ENCODE measurements around the gene SNAP25.

The SNAP25 gene

GRCh38 chr20:10332656-10333415 lies 114.2 kb downstream of the SNAP25 start:
- no peaks in the 10 kb centered on the region for H3K36me3 ChIP-seq (ENCODE audit: control insufficient read depth, insufficient read depth, low read length)
- H3K27ac ChIP-seq, result peak overlapping the region; percentile 33
- peak overlapping the region; percentile 52 for H2AFZ ChIP-seq
- H3K9me3 ChIP-seq (ENCODE audit: control insufficient read depth, low read length), result no peaks in the 10 kb centered on the region
- H3K79me2 ChIP-seq, result no peaks in the 10 kb centered on the region
- no peaks in the 10 kb centered on the region for H3K27me3 ChIP-seq (ENCODE audit: control insufficient read depth, insufficient read depth, low read length)
- TF ChIP-seq CTCF (IDR thresholded peaks at IDR 0.05), result no peak
- no peak overlapping the region for H3K4me3 ChIP-seq (ENCODE audit: low read depth, low read length)
- H3K9ac ChIP-seq, result no peak overlapping the region
- H3K4me2 ChIP-seq (ENCODE audit: low read length), result no peak overlapping the region
- H3K4me1 ChIP-seq, result peaks cover 7% of the 10 kb centered on the region

GRCh38 chr20:10336959-10337729 lies 118.5 kb downstream of the SNAP25 start:
- no peak overlapping the region for H3K4me3 ChIP-seq (ENCODE audit: low read depth, low read length)
- H3K27me3 ChIP-seq (ENCODE audit: control insufficient read depth, insufficient read depth, low read length), result no peaks in the 10 kb centered on the region
- no peak overlapping the region for H2AFZ ChIP-seq
- peaks cover 7% of the 10 kb centered on the region for H3K4me1 ChIP-seq
- no peak overlapping the region for H3K4me2 ChIP-seq (ENCODE audit: low read length)
- no peak overlapping the region for H3K27ac ChIP-seq
- no peak overlapping the region for H3K9ac ChIP-seq
- H3K9me3 ChIP-seq (ENCODE audit: control insufficient read depth, low read length), result no peaks in the 10 kb centered on the region
- no peak for TF ChIP-seq CTCF (IDR thresholded peaks at IDR 0.05)
- H3K36me3 ChIP-seq (ENCODE audit: control insufficient read depth, insufficient read depth, low read length), result no peaks in the 10 kb centered on the region
- H3K79me2 ChIP-seq, result no peaks in the 10 kb centered on the region

GRCh38 chr20:10338426-10339180 lies 120.0 kb downstream of the SNAP25 start:
- H3K27ac ChIP-seq, result no peak overlapping the region
- H3K36me3 ChIP-seq (ENCODE audit: control insufficient read depth, insufficient read depth, low read length), result no peaks in the 10 kb centered on the region
- H3K9me3 ChIP-seq (ENCODE audit: control insufficient read depth, low read length), result no peaks in the 10 kb centered on the region
- H2AFZ ChIP-seq, result no peak overlapping the region
- no peaks in the 10 kb centered on the region for H3K79me2 ChIP-seq
- no peak overlapping the region for H3K4me2 ChIP-seq (ENCODE audit: low read length)
- peaks cover 4% of the 10 kb centered on the region for H3K4me1 ChIP-seq
- H3K9ac ChIP-seq, result no peak overlapping the region
- H3K4me3 ChIP-seq (ENCODE audit: low read depth, low read length), result no peak overlapping the region
- no peaks in the 10 kb centered on the region for H3K27me3 ChIP-seq (ENCODE audit: control insufficient read depth, insufficient read depth, low read length)
- TF ChIP-seq CTCF (IDR thresholded peaks at IDR 0.05), result no peak

- Histone ChIP-seq H3K27me3 (ENCODE audit: control insufficient read depth, insufficient read depth, low read length) (no peaks in the 10 kb centered on the region), H3K27ac (no peak overlapping the region), H3K4me3 (ENCODE audit: low read depth, low read length) (no peak overlapping the region), H3K4me1 (peaks cover 3% of the 10 kb centered on the region), H3K79me2 (no peaks in the 10 kb centered on the region), H3K36me3 (ENCODE audit: control insufficient read depth, insufficient read depth, low read length) (no peaks in the 10 kb centered on the region), H3K9ac (no peak overlapping the region), H3K4me2 (ENCODE audit: low read length) (no peak overlapping the region), H3K9me3 (ENCODE audit: control insufficient read depth, low read length) (no peaks in the 10 kb centered on the region), H2AFZ (no peak overlapping the region)
- TF ChIP-seq CTCF (IDR thresholded peaks at IDR 0.05), result no peak
These were observed 121.0 kb downstream of the SNAP25 start for GRCh38 chr20:10339609-10340008.
